Stimulated activated CD4-positive, alpha-beta T cell treated with anti-CD3 and anti-CD28 coated beads, Interleukin-4, amount 100 ng/mL, for 48 hours (primary cell): ENCODE data around the gene ZNF683.
"Not testable (repeated sequence)": the region's sequence is repeated elsewhere in the genome, so short reads cannot be mapped to it uniquely, and the experiment has no call there.

Source experiments
- DNase-seq, 2 donors: peaks; one replicate each; pipeline ENCODE4 v3.0.0-alpha.2; 2020; ENCODE audit warnings: low read depth in 2 of 2

Gene ZNF683

DNA sequence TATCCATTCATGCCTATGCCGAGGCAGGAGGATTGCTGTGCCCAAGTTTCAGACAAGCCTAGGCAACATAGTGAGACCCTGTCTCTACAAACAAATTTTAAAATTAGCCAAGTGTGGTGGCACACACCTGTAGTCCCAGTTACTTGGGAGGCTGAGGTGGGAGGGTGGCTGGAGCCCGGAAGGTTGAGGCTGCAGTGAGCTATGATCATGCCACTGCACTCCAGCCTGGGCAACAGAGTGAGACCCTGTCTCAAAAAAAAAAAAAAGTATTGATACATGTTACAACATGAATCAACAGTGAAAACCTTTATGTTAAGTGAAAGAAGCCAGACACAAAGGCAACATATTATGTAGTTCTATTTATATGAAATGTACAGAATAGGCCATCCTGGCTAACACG, 12.5 kb upstream of the ZNF683 start:
- DNase-seq: not testable (repeated sequence)

DNA sequence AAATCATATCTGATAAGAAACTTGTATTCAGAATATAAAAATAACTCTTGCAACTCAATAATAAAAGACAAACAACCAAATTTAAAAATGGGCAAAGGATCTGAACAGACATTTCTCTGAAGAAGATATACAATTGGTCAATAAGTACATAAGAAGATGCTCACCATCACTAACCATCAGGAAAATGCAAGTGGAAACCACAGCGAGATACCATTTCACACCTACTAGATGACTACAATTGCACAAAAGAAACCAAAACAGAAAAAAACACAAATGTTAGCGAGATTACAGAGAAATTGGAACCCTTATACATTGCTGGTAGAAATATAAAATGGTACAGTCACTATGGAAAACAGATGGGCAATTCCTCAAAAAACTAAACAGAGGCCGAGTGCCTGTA, 11.5 kb upstream of the ZNF683 start:
- DNase-seq: no peak

DNA sequence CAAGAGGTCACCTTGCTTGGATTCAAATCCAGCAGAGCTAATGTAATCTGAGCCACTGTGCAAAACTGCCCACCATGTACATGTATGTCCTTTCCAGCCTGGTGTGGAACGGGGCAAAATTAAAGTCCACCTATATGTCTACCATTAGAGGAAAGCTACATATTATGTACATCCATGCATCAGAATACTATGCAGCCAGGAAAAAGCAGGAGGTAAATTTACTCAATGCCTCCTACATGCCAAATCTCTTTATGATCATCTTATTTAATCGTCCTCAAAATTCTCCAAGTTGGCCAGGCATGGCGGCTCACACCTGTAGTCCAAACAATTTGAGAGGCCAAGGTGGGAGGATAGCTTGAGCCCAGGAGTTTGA, 6.3 kb upstream of the ZNF683 start:
- no peak for DNase-seq

DNA sequence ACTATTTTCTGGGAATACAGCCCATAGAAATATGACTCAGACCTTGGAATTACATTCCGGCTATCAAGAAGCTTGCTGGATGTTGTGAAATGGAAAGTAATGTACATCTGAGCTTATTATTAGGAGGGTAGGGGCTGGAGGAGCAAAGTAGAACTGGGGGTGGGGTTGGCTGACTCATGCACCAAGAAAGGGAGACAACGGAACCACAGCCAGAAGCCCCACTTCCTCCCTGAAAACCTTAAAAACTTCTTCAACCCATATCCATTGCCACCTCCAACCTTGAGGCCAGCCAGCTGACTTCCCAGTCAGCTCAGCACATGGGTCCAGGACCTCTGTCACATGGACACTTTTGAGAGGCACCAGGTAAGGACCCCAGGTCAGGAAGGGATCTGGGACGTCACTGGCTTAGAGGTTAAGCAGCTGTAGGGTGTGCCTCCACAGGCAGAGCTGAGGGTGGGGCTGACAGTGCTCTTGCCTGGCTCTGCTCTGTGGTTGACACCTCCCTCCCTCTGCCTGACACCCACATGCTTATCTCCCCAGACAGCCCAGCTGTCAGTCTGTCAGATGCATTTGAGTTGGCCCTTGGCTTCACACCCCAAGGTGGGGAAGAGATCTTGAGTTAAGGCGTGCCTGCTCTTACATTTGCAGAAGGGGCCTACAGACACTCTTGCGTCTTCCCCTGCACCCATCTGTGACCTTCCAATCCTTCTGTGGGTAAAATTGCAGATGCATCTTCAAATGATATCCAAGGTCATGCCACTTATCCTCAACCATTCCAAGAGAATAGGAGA, 5.7 kb upstream of the ZNF683 start:
- peak; percentile 37 to 52 for DNase-seq

- DNase-seq: no peak
Measured at GRCh38 chr1:26376050-26376449, 3.5 kb upstream of the ZNF683 start.

DNA sequence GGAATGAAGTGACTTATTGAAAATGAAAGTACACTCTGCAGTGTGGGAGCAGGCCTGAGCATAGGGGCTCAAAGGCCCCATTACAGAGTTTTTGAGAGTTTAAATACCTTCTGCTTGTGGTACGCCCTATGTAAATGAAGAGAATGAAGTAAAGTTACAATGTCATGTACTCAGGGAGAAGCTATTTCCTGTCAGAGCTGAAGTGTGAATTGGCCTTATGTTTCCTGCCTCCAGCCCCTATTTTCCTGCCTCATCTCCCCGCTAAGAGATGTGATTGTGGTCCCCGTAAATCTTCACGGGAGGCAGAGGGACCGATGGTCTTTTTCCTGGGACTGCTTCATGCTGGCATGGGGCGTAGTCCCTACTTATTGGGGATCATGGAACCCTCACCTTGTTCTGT, 2.5 kb upstream of the ZNF683 start:
- no peak for DNase-seq

- not testable (repeated sequence) for DNase-seq
Measured at GRCh38 chr1:26374361-26374760, 1.8 kb upstream of the ZNF683 start.

- DNase-seq: no peak
Measured at GRCh38 chr1:26373789-26374188, 1.2 kb upstream of the ZNF683 start.

DNA sequence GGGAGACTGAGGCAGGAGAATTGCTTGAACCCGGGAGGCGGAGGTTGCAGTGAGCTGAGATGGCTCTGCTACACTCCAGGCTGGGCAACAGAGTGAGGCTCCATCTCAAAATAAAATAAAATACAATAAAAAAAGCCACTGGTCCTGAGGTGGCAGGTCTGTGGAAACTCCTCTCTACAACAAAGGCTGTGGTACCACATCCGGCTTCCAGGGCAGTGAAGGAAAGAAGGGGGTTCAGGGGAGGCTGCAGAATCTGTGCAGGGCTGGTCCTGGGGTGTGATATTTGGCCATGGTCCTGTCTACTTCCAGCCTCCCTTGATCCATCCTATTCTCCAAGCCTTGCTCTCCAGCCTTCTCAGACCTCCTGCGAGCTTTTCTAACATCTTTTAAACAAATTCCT, 731 bp upstream of the ZNF683 start:
- no peak for DNase-seq

DNA sequence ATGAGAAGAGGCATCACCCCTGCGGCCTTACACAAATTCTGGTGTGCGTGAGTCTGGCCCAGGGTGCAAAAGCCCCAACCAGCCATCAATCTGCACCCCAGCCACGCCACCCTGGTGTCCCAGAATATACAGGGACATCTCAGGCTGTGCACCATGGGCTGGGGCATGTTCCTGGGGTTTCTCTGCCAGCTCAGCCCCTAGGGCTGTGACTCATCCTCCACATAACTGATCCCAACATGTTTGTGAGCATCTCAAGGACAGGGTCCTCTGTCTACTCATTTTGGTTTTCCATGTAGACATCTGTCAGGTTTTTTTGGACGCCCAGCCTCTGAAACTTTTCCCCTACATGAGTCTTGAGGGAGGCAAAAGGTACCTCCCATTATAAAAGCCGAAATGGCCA, 511 bp downstream of the ZNF683 start:
- DNase-seq: no peak

GRCh38 chr1:26370591-26371382, 1.8 kb downstream of the ZNF683 start:
- no peak for DNase-seq

GRCh38 chr1:26368486-26368885, 4.1 kb downstream of the ZNF683 start:
- no peak for DNase-seq

DNA sequence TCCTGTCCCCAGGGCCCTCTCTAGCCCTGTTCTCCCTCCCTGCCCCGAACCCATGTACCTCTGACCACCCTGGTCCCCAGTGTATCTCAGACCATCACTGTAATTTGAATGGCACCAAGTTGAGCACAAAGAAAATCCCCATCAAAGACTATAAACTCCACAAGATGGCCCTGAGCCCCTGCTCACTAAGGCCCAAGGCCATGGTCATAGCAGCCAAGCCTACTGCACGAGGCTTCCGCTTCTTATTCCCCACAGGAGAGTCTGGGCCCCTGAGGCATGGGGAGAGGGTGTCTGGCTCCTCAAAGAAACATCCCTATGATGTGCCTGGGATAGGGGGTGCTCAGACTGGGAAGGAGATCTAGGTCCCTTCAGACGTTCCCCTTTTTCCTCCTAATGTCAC, 4.5 kb downstream of the ZNF683 start:
- DNase-seq: no peak

- no peak for DNase-seq
Measured at GRCh38 chr1:26367441-26367840, 5.1 kb downstream of the ZNF683 start.

- no peak for DNase-seq
Measured at GRCh38 chr1:26364956-26365355, 7.6 kb downstream of the ZNF683 start.

GRCh38 chr1:26363549-26364448, 8.8 kb downstream of the ZNF683 start:
- peak; percentile 83 to 89 for DNase-seq

DNA sequence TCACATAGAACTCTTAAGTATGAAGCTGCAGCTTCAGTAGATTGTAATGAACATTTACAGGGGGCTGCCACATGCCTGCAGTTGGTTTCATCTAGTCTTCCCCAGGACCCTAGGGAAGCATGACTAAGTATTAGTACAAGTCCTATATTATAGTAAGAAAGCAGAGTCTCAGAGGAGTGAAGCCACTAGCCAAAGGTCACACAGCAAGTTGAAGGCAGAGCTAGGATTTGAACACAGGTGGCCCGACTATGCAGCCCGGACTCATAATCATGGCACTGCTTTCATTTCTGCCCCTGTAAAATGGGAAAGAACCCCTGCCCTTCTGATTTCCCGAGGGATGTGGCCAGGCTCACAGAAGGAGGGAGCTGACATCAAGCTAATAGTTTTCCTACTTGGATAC, 10.2 kb downstream of the ZNF683 start:
- DNase-seq: no peak

- no peak for DNase-seq
Measured at GRCh38 chr1:26361605-26362122, 10.9 kb downstream of the ZNF683 start.

- DNase-seq: no peak
Measured at GRCh38 chr1:26360807-26361604, 11.5 kb downstream of the ZNF683 start.

DNA sequence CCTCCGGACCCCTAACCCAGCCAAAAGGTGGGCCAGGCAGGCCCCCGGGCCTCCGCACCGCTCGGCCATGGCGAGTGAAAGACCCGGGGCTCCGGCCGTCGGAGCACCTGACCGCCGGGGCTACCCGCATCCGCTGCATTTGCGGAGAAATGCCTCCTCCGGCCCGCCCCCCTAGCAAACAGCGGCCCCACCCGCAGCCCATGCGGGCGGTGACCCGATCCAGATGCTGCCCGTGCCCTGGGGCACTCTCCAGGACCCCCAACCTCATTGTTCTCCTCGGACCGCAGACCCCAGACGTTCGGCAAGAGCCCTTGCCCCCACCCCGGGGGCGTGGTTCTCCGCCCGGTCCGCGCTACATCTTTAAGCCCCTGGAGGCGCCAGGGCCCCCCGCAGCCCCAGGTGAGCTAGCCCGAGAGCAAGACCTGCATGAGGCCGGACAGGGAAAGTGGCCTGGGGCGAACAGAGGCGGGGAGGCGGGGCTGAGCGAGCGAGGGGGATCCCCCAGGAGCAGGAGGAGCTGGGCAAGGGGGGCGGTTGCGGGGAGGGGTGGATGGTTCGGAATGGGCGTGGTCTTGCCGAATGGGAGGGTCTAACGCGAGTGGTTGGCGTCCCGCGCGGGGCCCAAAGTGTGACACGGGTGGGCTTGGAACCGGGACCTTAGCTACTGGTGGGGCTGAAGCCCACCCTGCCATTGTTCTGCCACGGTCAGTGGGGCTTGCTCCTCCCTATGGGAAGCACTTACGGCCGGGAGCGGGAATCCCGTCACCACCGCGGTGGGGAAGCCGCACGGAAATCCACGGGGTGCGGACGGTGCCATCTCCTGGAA, 12.4 kb downstream of the ZNF683 start:
- peak in 1 of 2 donors; percentile 42 for DNase-seq
